Measurements from ENCODE around the gene MRPS9.

The MRPS9 gene

GRCh38 chr2:105037572-105038382, at the start of gene MRPS9:
Gene MRPS9, plus strand, starts transcription at chr2:105038069. Its CDS starts 24 bp downstream, at chr2:105038093.
- peak; percentile 99 for DNase-seq (ENCODE audit: low spot score)

GRCh38 chr2:105005181-105005951, 32.5 kb upstream of the MRPS9 start:
- DNase-seq (ENCODE audit: low spot score), result peak; percentile 18

- no peak for DNase-seq (ENCODE audit: low spot score)
Observed at GRCh38 chr2:105007367-105007766, 30.5 kb upstream of the MRPS9 start.

GRCh38 chr2:105032476-105032875, 5.4 kb upstream of the MRPS9 start:
- no peak for DNase-seq (ENCODE audit: low spot score)

- no peak for DNase-seq (ENCODE audit: low spot score)
Observed at GRCh38 chr2:105034170-105034569, 3.7 kb upstream of the MRPS9 start.

- peak; percentile 46 for DNase-seq (ENCODE audit: low spot score)
Observed at GRCh38 chr2:105038383-105039061, 653 bp downstream of the MRPS9 start.

GRCh38 chr2:105039559-105039958, 1.7 kb downstream of the MRPS9 start:
- no peak for DNase-seq (ENCODE audit: low spot score)

- DNase-seq (ENCODE audit: low spot score), result no peak
Observed at GRCh38 chr2:105042189-105042588, 4.3 kb downstream of the MRPS9 start.

GRCh38 chr2:105052773-105053172, 14.9 kb downstream of the MRPS9 start:
- DNase-seq (ENCODE audit: low spot score), result no peak

DNA sequence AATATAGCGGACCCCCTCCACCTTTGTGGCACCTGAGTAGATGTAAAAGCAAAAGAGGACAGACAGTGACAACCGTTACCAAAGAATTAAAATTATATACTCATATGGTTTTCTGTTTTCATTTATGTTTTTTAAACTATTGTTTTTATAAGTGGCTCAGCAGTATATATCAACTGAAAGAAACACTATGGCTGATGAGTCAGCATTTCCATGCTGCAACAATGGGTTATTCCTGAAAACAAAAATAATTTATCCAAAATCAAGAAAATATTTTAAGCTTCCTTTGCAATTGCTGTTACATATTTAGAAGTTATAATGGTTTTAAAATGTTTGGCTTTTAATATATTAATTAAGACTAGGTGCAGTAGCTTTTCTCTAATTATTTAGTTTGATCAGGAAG, 17.7 kb downstream of the MRPS9 start:
- no peak for DNase-seq (ENCODE audit: low spot score)

DNA sequence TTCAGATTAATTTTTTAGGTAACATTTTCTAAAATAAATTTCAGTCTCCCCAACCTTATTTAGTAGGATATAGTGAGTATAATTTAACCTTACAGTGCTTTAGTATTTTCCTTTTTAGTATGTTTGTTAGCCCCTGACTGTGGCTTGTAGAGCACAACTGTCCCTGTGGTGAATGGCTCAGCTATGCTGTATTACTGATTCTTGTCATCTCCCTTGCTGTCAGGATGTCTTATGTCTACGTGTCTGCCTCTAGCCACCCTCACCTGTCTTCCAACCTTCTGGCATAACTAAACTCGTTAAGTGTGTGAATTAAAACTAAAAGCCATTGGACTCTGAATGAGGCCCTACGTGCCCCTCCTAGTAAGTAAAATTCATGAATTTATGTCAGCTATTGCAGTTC, 18.4 kb downstream of the MRPS9 start:
- DNase-seq (ENCODE audit: low spot score), result no peak

DNA sequence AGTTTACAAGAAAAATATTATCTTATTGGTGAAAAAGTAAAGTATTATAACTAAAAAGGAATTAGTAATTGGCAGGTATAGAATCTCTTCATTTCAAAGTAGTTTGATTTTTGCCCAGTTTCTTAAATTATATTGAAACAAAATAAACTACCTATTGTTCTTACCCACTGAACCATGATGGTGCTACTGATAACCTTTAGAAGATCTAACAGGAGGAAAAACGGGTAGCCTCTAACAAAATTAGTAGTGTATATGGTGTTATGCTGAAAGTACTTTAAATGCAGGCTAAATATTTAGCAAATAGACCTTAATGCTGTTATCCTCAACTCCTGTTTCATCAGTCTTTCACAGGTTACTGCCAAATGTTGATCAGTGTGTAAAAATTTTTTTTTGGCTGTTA, 19.1 kb downstream of the MRPS9 start:
- no peak for DNase-seq (ENCODE audit: low spot score)

- no peak for DNase-seq (ENCODE audit: low spot score)
Observed at GRCh38 chr2:105061560-105061959, 23.7 kb downstream of the MRPS9 start.

DNA sequence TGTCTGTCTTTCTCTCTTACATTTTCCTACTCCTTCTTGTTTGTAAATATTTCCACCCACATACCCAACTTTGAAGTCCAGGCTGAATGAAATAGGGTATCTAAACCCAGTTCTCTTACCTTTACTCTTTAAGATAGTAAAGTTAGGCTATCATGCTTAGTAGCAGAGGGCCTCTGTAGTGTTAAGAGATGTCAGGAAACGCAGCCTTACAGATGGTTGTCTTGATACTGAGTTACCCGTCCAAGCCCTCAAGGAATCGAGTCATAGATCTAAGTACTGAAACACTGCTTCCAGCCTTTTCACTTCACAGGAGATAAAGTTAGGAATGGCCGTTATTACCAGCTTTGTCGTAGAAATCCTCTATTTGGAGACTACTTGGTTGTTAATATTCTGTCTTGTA, 24.3 kb downstream of the MRPS9 start:
- no peak for DNase-seq (ENCODE audit: low spot score)

DNA sequence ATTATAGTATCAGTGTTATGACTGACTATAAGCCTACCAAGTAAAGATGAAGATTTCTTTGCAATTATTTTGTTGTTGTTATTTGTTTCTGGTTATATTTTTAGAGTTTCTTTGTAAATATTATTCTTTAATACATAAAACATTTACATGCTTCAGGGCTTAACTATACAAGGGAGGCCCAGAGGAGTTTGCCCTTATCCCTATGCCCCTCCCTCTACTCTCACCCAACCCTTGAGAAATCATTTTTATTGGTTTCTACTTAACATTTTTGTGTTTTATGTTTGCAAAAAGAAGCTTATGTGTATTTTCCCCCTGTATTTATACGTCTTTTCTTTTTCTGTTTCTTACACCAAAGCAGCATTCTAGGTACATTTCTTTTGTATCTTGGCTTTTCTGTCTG, 30.5 kb downstream of the MRPS9 start:
- DNase-seq (ENCODE audit: low spot score), result no peak

DNA sequence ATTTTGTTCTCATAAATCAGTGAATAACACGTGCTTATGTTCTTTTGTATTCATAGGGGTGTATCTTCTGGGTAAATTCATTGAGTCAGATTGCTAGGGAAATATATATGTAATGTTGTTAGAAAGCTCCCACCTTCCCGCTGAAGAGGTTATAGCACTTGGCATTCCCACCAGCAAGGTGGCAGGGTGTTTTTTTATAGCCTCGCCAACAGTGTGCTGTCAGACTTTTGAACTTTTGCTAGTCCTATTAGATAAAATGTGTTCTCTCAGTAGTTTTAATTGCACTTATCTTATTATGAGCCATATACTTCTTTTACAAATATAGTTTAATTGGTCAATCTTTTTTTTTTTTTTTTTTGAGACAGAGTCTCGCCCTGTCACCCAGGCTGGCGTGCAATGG, 31.0 kb downstream of the MRPS9 start:
- no peak for DNase-seq (ENCODE audit: low spot score)

DNA sequence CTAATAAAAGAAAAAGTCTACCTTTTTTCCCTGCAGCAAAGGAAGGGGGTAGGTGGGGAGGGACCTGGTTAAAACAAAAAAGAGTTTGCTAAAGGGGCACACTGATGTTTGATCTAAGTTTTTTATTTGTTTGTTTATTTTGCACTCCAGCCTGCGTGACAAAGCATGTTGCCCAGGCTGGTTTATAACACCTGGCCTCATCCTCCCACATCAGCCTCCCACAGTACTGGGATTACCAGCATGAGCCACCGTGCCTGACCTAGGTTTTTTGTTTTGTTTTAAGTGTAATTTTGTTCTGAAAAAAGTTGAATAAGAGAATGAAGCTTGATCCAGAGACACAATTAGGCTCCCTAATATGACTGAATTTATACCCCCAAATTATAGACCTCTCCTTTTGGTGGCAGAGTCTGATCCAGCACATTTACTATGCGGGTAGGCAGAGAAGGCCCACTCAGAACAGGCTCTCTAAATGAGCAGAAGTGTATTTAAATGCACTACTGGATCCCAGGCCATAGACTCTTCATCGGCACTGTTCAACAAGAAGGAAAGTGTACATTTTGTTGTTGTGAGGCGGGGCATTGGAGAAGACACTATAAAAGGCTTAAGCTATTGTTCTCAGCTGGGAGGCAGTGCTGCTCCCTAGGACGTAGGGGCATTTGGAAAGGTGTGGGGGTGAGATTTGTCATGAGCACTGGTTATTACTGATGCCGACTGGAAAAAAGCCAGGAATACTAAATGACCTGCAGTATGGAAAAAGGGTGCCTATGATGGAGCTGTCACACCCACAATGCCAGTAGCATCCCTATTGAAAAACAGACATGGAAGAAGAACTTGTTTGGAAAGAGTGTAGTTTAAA, 32.4 kb downstream of the MRPS9 start:
- DNase-seq (ENCODE audit: low spot score), result no peak

- DNase-seq (ENCODE audit: low spot score), result no peak
Observed at GRCh38 chr2:105071379-105071778, 33.5 kb downstream of the MRPS9 start.

DNA sequence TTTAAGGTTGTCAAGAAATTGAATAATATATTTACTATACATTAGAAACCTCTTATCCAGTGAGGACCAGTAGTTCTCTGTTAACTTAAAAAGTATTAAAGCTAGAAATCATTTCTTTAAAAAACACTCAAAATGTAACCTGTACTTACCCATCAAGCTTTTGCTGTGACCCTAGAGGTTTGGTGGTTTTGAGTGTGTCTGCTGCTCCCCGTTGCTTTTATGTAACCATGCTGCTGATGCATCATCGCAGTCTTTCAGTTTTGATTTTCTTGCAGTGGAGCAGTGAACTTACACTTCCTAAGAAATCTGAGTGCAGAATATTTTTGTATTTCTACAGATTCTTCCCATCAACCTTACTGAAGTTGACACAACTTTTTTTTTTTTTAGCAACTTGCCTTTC, 34.2 kb downstream of the MRPS9 start:
- DNase-seq (ENCODE audit: low spot score), result no peak

- no peak for DNase-seq (ENCODE audit: low spot score)
Observed at GRCh38 chr2:105073591-105073990, 35.7 kb downstream of the MRPS9 start.

GRCh38 chr2:105076121-105076520, 38.3 kb downstream of the MRPS9 start:
- no peak for DNase-seq (ENCODE audit: low spot score)

Data from iPS-NIHi11 (cell line).